Hematopoietic multipotent progenitor cell (in vitro differentiated cells): ENCODE data around the gene MMP17. TPM values are rescaled to one million over a fixed set of nuclear protein-coding genes. Genes with fewer than 3 reads are reported as not detected.

Source experiments
- DNase-seq, 3 donors: peaks; one replicate each; pipeline ENCODE4 v3.0.0-alpha.2; 2011 to 2015; ENCODE audit warnings: low read depth in 2 of 3, low spot score in 2 of 3
- total RNA-seq: library from RNA; depleted of rRNA; stranded (reverse); fragments of >200 nt; gene quantifications from one replicate; pipeline ENCODE4 v1.2.3, GENCODE V29; 2012

MMP17 gene
- total RNA-seq, 1 donor: 3.8 TPM

DNA sequence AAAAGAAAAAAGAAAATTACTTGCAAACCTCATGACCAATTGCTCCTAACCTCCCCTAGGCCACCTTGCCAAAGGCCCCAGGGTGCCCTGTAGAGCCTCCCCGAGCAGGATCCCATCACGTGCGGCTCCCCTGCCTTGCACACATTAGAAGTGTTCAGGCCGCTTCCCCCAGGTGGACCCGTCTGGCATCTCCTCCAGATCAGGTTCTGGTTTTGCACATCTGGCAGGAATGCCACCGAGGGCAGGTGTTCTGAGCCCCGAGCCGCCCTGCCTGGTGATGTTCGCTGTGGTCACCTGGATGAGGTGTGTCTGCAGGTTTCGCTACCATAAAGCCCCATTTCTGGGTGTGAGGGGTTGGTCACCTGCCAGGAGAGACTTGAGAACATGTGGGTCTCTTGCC is 19.3 kb downstream of the MMP17 start:
- DNase-seq: no peak

DNA sequence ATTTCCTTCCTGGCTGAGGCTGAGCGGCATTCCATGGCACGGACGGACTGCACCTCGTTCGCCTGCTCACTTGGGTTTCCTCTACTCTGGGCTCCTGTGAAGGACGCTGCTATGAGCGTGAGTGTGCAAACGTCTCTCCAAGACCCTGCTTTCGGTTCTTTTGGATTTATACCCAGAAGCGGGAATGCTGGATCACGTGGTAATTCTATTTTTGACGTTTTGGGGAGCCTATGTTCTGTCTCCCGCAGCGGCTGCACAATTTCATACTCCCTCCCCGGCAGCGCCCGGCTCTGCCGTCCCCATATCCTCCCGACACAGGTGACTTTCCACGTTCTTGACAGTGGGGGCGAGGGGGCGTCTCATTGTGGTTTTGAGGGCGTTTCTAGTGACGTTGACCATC is 20.6 kb downstream of the MMP17 start:
- no peak for DNase-seq

DNA sequence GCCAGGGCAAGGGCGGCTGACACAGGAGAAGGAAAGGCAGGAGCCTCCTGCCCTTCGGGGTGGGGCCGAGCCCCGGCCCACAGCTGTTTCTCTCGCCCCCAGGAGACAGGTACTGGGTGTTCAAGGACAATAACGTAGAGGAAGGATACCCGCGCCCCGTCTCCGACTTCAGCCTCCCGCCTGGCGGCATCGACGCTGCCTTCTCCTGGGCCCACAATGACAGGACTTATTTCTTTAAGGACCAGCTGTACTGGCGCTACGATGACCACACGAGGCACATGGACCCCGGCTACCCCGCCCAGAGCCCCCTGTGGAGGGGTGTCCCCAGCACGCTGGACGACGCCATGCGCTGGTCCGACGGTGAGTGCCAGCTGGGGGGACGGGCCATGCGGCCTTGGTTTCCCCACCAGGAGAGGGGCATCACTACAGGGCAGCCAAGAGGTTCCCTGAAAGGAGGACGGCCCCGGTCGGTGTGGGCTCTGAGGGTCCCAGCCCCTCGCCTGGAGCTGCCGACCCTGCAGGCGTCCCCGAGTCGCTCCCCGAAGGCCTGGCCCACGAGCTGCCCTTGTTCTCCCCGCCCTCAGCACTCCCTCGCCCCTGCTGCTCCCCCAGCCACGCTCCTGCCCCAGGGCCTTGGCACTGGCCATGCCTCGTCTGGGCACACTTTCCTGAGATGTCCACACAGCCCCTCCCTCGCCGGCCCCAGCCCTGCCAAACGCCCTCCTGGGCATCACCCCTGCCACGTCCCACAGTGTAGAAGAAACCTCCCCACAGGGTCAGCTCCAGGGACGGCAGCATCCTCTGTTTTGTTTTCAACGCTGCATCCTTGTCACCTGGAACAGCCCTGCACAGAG is 21.7 kb downstream of the MMP17 start:
- DNase-seq: no peak

DNA sequence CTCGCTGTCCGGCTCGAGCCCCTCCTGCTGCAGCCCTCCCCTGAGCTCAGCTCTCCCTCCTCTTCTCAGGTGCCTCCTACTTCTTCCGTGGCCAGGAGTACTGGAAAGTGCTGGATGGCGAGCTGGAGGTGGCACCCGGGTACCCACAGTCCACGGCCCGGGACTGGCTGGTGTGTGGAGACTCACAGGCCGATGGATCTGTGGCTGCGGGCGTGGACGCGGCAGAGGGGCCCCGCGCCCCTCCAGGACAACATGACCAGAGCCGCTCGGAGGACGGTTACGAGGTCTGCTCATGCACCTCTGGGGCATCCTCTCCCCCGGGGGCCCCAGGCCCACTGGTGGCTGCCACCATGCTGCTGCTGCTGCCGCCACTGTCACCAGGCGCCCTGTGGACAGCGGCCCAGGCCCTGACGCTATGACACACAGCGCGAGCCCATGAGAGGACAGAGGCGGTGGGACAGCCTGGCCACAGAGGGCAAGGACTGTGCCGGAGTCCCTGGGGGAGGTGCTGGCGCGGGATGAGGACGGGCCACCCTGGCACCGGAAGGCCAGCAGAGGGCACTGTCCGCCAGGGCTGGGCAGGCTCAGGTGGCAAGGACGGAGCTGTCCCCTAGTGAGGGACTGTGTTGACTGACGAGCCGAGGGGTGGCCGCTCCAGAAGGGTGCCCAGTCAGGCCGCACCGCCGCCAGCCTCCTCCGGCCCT is 22.8 kb downstream of the MMP17 start:
- DNase-seq: peak in 1 of 3 donors; percentile 35

DNA sequence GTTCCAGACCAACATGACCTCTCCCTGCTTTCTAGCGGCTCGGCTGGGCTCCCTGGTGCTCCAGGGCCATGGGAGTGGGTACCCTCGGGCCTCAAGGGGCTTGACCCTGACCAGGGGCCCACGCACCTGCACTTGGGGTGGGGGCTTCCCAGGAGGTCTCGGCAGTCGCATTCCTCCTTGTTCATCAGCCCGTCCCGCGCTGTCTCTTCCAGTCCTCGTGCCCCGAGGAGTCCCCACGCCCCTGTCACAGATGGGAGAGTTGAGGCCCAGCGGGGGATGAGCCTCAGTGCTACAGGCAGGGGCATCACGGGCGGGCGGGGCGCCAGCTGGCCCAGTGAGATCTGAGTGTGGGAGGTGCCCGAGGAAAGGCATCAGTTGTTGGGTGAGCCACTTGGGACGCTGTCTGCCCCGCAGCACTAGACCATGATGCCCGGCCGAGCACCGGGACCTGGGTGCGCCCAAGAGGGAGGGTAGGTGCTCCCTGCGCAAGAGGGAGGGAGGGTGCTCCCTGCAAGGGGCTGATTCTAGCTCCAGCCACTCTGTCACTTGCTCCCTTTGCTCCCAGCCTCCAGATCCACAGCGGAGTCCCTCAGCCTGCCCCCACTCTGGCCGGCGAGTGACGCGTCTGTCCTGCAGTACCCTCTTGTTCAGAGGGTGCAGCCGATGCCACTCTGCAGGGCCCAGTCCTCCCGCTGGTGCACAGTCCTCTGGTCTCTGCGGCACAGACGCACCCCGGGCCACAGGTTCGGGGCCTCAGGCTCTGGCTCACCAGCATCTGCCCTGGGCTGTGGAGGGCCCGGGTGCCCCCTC is 23.8 kb downstream of the MMP17 start:
- no peak for DNase-seq

DNA sequence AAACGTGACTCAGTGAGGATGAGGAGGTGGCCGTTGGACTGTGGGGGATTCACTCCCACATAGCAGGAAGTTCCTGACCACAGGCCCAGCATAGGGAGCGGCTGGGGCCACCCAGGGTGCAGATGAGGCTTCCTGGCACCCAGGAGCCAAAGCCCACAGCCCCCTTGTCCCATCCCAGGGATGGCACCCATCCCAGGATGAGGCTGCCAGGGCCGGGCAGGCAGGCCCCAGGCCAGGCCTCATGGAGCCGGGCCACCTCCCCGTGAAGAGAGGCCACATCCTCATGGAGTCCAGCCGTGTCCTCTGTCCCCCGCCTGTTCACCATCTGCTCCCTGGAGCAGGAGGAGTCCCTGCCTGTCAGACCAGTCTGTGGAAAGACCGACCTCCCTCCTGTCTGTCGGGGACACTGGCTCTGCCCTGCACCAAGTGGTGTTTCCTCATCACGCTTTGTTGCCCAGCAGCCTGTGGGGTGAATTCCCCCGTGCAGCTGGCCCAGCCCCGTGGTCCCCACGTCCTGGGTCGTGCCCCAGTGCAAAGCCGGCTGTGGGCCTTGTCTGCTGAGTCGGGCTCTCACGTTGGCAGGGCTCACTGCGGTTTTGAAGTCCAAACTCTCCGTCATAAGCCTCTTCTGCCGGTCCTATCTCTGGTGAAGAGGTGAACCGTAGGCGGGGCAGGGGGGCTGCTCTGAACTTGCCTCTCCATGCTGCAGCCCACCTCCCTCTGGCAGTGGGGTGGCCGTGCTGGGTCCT is 24.5 kb downstream of the MMP17 start:
- DNase-seq: no peak

DNA sequence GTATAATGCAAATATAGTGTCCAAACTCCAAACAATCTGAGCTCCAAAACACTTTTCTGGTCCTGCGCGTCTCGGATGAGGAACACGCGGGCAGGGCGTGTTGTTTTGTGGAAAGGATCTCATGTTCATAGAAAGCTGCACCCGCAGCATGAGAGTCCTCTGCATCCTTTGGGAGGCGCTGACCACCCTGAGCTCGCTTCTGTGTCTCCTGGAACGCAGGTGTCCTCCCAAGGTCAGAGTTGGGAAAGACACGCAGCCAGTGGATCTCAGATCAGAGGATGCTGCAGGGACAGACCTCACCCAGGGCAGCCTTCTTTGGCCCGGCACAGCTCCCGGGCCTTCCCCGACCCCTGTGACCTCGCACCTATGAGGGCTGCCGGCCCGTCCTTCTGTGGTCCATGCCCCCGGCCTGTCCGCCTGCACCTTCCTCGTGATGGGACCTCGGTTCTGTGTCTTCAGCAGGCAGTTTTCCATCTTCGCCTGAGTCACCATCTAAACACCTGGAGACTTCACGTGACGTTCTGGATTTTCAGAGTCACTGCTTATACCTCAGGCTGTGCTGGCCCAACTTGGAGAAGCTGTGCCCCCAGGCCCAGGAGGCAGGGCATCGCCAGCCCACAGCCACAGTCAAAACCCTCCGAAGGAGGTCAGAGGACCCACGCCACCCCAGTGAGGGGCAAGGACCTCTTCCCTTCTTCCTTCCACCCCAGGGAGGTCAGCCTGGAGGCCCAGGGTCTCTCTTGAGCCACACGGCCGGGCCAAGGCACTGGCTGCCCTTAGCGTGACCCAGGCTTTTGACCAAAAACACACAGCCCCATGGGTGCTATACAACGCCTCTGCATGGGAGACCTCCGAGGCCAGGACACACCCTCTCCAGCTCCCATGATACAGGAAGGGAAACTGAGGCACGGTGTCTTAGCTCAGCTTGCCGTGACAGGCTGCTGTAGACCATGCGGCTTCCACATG is 25.9 kb downstream of the MMP17 start:
- DNase-seq: no peak

DNA sequence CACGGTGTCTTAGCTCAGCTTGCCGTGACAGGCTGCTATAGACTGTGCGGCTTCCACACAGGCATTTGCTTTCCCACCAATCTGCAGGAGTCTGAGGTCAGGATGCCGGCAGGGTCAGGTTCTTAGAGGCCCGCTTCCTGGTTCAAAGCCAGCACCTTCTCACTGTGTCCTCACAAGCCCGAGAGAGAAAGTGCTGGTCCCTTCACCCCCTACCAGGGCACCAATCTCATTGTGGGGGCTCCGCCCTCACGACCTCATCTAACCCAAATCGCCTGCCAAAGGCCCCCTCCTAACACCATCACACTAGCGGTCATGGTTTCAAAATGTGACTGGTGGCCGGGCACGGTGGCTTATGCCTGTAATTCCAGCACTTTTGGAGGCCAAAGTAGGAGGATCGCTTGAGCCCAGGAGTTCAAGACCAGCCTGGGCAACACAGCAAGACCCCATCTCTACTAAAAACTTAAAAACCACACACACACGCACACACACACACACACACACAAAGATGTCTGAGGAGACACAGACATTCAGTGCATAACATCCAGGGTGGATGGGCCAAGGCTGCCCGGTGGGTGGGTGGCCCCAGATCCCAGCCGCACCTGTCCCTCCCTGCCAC is 26.8 kb downstream of the MMP17 start:
- DNase-seq: no peak

DNA sequence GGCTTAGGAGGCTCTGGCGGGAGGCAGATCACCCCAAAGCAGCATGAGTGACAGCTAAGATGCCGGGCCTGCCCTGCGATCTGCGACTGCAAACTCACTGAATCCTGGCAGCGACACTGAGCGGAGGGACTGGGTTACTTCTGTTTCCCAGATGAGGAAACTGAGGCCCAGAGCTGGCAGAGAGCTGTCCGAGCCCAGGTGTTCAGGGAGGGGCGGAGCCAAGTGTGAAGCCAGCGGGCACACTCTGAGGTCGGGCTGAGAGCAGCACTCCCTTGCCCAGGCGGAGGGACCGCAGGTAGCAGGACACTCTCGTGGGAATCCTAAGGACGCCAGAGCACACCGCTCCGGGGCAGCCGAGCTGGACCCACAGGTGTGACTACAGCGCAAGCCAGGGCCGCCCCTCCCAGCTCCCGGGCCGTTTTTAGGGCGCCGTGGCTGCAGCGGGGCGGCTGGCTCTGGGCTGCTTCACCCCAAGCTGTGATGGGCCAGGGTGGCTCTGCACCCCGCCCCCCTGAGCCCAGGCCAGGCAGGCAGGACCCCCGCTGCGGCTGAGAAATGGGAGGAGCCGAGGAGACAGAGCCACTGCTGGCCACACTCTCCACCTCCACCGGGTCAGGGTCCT is 27.4 kb downstream of the MMP17 start:
- DNase-seq: no peak

DNA sequence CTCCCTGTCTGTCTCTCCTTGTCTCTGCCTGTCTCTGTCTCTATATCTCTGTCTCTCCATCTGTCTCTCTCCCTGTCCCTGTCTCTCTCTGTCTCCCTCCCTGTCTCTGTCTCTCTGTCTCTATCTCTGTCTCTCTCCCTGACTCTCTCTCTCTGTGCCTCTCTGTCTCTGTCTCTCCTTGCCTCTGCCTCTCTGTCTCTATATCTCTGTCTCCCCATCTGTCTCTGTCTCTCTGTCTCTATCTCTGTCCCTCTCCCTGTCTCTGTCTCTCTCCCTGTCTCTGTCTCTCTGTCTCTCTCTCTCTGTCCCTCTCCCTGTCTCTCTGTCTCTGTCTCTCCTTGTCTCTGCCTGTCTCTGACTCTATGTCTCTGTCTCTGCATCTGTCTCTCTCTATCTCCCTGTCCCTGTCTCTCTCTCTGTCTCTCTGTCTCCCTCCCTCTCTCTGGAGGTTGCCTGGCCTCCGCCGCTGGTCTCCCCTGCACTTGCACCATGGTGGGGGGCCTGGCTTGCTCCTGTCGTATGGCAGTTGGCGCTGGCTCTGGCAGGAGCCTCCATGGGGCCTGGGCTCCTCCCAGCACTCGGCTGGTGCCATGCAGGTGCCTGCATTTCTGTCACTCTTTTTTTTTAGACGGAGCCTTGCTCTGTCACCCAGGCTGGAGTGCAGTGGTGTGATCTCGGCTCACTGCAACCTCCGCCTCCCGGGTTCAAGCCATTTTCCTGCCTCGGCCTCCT is 28.3 kb downstream of the MMP17 start:
- no peak for DNase-seq

DNA sequence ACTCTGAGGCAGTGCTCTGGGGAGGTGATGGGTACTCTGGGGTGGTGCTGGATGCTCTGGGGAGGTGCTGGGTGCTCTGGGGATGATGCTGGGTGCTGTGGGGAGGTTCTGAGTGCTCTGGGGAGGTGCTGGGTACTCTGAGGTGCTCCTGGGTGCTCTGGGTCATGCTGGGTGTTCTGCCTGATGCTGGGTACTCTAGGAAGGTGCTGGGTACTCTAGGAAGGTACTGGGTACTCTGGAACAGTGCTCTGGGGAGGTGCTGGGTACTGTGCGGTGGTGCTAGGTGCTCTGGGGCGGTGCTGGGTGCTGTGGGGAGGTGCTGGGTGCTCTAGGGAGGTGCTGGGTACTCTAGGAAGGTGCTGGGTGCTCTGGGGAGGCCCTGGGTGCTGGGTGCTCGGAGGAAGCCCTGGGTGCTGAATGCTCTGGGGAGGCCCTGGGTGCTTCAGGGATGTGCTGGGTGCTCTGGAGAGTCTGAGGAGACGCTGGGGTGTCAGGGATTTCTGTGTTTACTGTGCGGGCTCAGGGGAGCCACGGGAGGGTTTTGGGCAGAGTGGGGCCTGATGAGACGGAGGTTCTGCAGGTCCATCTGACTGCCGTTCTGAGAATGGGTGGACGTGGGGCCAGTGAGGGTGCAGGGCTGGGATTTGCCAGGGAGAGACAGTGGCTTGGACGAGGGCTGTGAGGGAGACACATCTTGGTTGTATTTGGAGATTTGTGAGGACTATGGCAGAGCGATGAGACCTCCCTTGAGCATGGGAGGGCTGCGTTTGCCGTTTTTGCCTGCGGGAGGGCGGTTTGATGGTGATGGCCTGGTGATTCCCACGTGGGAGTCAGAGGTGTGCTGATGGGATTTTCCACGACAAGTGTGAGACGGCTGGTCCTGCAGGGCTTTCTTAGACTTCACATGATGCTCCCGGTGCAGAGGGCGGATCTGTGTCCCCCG is 30.0 kb downstream of the MMP17 start:
- DNase-seq: no peak

DNA sequence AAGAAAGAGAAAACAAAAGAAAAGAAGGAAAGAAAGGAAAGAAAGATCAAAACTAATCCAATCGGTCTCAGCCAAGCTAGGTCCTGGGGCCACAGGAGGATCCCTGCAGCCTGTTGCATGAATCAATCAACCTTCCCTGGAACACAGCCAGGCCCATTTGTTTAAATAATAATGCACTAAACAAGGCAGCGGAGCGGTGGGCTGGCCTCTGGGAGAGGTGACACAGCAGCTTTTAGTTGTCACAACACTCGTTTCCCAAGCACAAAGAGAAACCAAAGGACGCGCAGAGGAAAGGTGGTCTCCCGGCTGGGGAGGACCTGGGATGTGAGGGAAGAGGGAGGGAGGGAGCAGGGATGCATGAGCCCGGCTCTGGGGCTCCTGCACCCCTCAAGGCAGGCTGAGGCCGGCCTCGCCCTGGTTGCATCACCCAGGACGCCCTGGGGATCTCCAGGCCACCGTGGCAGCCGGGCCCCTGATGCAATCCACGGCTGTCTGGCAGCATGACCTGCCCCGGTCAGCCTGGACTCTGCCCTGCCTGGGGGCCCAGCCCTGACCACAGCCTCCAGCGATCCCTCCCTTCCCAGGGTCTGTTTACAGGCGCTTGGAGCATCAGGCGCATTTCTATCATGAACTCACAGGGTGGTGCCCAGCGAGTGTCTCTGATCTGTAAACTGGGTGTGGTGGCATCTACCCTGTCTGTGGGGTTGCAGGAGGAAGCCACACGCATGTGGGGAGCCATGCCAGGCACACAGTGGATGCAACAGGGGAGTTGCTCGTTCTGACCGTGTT is 32.5 kb downstream of the MMP17 start:
- DNase-seq: peak in 2 of 3 donors; percentile 66 to 77

DNA sequence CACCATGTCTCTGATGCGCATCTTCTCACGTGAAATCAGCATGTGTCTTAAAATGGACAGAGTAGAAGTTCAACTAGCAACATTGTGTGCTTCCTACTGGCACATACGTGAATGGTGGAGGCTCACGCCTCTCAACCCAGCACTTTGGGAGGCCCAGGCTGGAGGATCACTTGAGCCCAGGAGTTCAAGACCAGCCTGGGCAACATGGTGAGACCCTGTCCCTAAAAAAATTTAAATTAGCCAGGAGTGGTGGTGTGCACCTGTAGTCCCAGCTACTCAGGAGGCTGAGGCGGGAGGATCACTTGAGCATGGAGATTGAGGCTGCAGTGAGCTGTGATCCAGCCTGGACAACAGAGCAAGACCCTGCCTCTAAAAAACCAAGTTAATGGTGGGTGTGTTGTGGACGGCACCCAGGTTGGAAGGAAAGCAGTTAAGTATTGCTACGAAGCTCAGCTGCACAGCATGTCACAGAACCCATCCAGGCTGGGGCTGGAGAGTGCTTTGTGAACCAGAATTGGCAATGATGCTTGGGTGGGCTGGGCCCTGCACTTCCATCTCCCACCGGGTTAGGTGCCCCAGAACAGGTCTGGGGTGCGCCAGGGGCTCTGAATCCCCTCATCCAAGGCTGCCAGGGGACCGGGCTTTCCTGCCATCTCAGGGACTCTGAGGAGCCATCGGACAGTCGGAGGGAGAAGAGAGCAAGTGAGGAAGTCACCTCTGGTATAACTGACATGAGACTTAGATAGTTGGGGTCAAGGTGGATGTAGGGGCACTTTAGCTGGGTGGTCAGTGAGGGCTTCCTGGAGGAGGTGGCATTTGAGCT is 33.3 kb downstream of the MMP17 start:
- no peak for DNase-seq

DNA sequence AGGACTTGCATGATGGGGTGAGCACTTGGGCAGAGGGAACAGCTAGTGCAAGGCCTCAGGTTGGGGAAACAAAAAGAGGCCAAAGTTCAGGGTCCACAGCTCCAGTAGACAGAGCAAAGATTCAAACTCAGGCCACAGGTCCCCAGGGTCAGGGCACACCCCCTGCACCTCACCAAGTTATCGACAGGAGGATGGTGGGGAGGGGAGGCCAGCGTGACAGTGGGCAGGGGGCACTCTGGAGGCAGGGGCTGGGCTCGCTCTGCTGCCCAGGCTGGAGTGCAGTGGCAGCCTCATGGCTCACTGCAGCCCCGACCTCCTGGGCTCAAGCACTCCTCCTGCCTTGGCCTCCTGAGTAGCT is 33.9 kb downstream of the MMP17 start:
- no peak for DNase-seq

DNA sequence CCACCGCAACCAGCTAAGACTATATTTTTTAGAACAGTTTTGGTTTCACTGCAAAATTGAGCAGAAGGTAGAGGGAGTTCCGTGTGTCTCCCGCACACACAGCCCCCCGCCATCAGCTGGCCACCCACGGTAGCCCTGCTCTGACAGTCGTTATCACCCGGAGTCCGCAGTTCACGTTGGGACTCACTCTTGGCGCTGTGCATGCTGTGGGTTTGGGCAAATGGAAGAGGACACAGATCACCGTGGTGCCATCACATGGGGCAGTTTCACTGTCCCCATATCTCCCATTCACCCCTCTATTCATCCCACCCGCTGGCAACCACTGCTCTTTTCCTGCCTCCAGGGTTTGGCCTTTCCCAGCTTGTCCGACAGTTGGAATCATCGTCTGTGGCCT is 34.4 kb downstream of the MMP17 start:
- no peak for DNase-seq
